Sigmoid colon (tissue), 4 donors: ENCODE measurements around the gene CCDC158.

Source experiments
- CTCF ChIP-seq, 4 experiments: fragments of 450-650 bp in 3 of 4; fragments of 200-600 bp in 1 of 4; IDR thresholded peaks; one replicate each; pipeline ENCODE4 v1.5.1; 2016 to 2019; ENCODE audit warnings: antibody characterized with exemption in 4 of 4, mild to moderate bottlenecking in 3 of 4, moderate library complexity in 2 of 4
- POLR2AphosphoS5 ChIP-seq, 4 donors: sonication (generic); formaldehyde crosslinking; IDR thresholded peaks; one replicate each; pipeline ENCODE4 v1.6.1; 2017; ENCODE audit warnings: antibody characterized with exemption in 4 of 4

- TF ChIP-seq CTCF (IDR thresholded peaks at IDR 0.05) (no peak), POLR2AphosphoS5 (IDR thresholded peaks at IDR 0.05) (no peak)
Observed at GRCh38 chr4:76463568-76463967, 42.6 kb upstream of the CCDC158 start.
